Mesenchymal stem cell (in vitro differentiated cells and primary cell): ENCODE data around the gene PLLP.
"Not testable (repeated sequence)": the region's sequence is repeated elsewhere in the genome, so short reads cannot be mapped to it uniquely, and the experiment has no call there.

Source experiments
- DNase-seq: peaks from one replicate; pipeline ENCODE4 v3.0.0-alpha.2; 2013
- H2AFZ ChIP-seq: one replicate; pipeline ENCODE4 v1.6.1; 2013; ENCODE audit warnings: low read depth, mild to moderate bottlenecking, control low read depth, inconsistent platforms, low read length, moderate library complexity
- H2AK5ac ChIP-seq: 2 replicates; pipeline ENCODE4 v1.6.1; 2013; ENCODE audit warnings: low read length, moderate library complexity, mild to moderate bottlenecking, inconsistent platforms; ENCODE audit not compliant: severe bottlenecking
- H2BK120ac ChIP-seq: one replicate; pipeline ENCODE4 v1.6.1; 2013; ENCODE audit warnings: low read depth, mild to moderate bottlenecking, inconsistent platforms, low read length, moderate library complexity
- H2BK12ac ChIP-seq, 2 experiments: one replicate each; pipeline ENCODE4 v1.6.1; 2013; ENCODE audit warnings: inconsistent platforms in 2 of 2, low read length in 2 of 2, mild to moderate bottlenecking in 2 of 2, moderate library complexity in 2 of 2, control low read depth in 1 of 2
- H2BK15ac ChIP-seq: one replicate; pipeline ENCODE4 v1.6.1; 2013; ENCODE audit warnings: mild to moderate bottlenecking, low read depth, inconsistent platforms; ENCODE audit not compliant: poor library complexity, severe bottlenecking
- H2BK5ac ChIP-seq: 2 replicates; pipeline ENCODE4 v1.6.1; 2013; ENCODE audit warnings: low read depth, mild to moderate bottlenecking, low read length, control low read depth, inconsistent platforms; ENCODE audit not compliant: poor library complexity, severe bottlenecking
- H3K14ac ChIP-seq, 2 experiments: one replicate each; pipeline ENCODE4 v1.6.1; 2013; ENCODE audit warnings: inconsistent platforms in 2 of 2, low read length in 2 of 2, control low read depth in 1 of 2, mild to moderate bottlenecking in 1 of 2, moderate library complexity in 1 of 2
- H3K18ac ChIP-seq, 2 experiments: one replicate each; pipeline ENCODE4 v1.6.1; 2013; ENCODE audit warnings: inconsistent platforms in 2 of 2, low read length in 2 of 2, control low read depth in 1 of 2, low read depth in 1 of 2, mild to moderate bottlenecking in 1 of 2
- H3K23ac ChIP-seq, 2 experiments: one replicate each; pipeline ENCODE4 v1.6.1; 2013; ENCODE audit warnings: inconsistent platforms in 2 of 2, low read length in 2 of 2, mild to moderate bottlenecking in 2 of 2, moderate library complexity in 2 of 2, control low read depth in 1 of 2
- H3K27ac ChIP-seq: 2 replicates; pipeline ENCODE4 v1.5.1; 2013; ENCODE audit warnings: mild to moderate bottlenecking, moderate library complexity, low read length, control low read depth, inconsistent platforms; ENCODE audit not compliant: poor library complexity, severe bottlenecking
- H3K27me3 ChIP-seq, 2 experiments: 2 replicates each; pipeline versions ENCODE4 v1.6.1 to v1.7.0; 2013; ENCODE audit warnings: low read length in 2 of 2, mild to moderate bottlenecking in 2 of 2, moderate library complexity in 2 of 2, control low read depth in 1 of 2, inconsistent platforms in 1 of 2; ENCODE audit not compliant: control insufficient read depth in 1 of 2, insufficient read depth in 1 of 2
- H3K36me3 ChIP-seq, 2 experiments: 2 replicates each; pipeline versions ENCODE4 v1.6.1 to v1.7.0; 2013; ENCODE audit warnings: low read length in 2 of 2, control low read depth in 1 of 2, inconsistent platforms in 1 of 2, low read depth in 1 of 2, mild to moderate bottlenecking in 1 of 2; ENCODE audit not compliant: insufficient read depth in 2 of 2, control insufficient read depth in 1 of 2
- H3K4ac ChIP-seq, 2 experiments: one replicate each; pipeline ENCODE4 v1.6.1; 2013; ENCODE audit warnings: inconsistent platforms in 2 of 2, low read length in 2 of 2, mild to moderate bottlenecking in 2 of 2, moderate library complexity in 2 of 2, control low read depth in 1 of 2, low read depth in 1 of 2
- H3K4me1 ChIP-seq: 2 replicates; pipeline ENCODE4 v1.6.1; 2013; ENCODE audit warnings: low read depth, low read length, control low read depth; ENCODE audit not compliant: control insufficient read depth, insufficient read depth
- H3K4me2 ChIP-seq: 2 replicates; pipeline ENCODE4 v1.6.1; 2013; ENCODE audit warnings: low read length, mild to moderate bottlenecking, inconsistent platforms; ENCODE audit not compliant: poor library complexity, severe bottlenecking
- H3K4me3 ChIP-seq, 2 experiments: 2 replicates each; pipeline versions ENCODE4 v1.5.1 to v1.7.0; 2013; ENCODE audit warnings: low read length in 2 of 2, mild to moderate bottlenecking in 2 of 2, control low read depth in 1 of 2, low read depth in 1 of 2; ENCODE audit not compliant: insufficient read depth in 1 of 2
- H3K79me1 ChIP-seq: replicated peaks from 2 replicates; pipeline ENCODE4 v1.6.1; 2013; ENCODE audit warnings: mild to moderate bottlenecking, control low read depth, low read length, inconsistent platforms; ENCODE audit not compliant: poor library complexity, severe bottlenecking
- H3K9ac ChIP-seq: 2 replicates; pipeline ENCODE4 v1.7.0; 2013; ENCODE audit warnings: mild to moderate bottlenecking, low read length, moderate library complexity
- H3K9me3 ChIP-seq: 2 replicates; pipeline ENCODE4 v1.7.0; 2013; ENCODE audit warnings: mild to moderate bottlenecking, low read length; ENCODE audit not compliant: control insufficient read depth
- H4K8ac ChIP-seq: one replicate; pipeline ENCODE4 v1.6.1; 2013; ENCODE audit warnings: inconsistent platforms, mild to moderate bottlenecking, low read length, moderate library complexity
- H4K91ac ChIP-seq: one replicate; pipeline ENCODE4 v1.6.1; 2013; ENCODE audit warnings: mild to moderate bottlenecking, low read length, inconsistent platforms
- WGBS: methylation state at CpG from one replicate; pipeline ENCODE4 v1.1.7; 2013; ENCODE audit warnings: mixed read lengths; 5-methylcytosine and 5-hydroxymethylcytosine counted together

Gene PLLP

DNA sequence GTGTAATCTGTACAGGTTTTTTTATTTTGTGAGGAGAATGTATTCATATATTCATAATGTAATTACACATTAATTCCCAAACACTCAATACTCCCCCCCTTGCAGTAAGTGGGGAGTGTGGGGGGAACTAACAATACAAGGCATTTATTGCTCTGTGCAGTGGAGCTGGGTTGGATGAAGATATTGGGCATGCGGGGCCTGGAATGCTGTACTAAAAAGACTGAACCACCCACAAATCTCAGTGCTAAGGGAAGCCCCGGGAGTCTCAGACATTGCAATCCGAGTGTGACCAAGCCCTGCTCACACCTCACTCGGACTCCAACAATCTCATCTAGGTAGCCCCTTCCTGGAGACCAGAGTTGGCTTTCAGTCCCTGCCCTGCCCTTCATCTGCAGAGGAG lies 6.0 kb downstream of the PLLP start:
- H2AFZ ChIP-seq: no peak overlapping the region
- H2BK15ac ChIP-seq: no peak overlapping the region
- DNase-seq: no peak
- H3K23ac ChIP-seq: no peak overlapping the region
- H3K79me1 ChIP-seq: peaks cover 2% of the 10 kb centered on the region
- no peak overlapping the region for H2BK5ac ChIP-seq
- H3K4me2 ChIP-seq: no peak overlapping the region
- no peak overlapping the region for H3K27ac ChIP-seq
- no peak overlapping the region for H3K18ac ChIP-seq
- no peak overlapping the region for H4K8ac ChIP-seq
- H3K27me3 ChIP-seq: peaks cover 0 to 37% of the 10 kb centered on the region in 2 experiments
- no peak overlapping the region for H4K91ac ChIP-seq
- WGBS: 88% methylated on average over 4 of the region's 4 CpGs
- no peak overlapping the region for H3K14ac ChIP-seq
- no peak overlapping the region for H2BK12ac ChIP-seq
- H2AK5ac ChIP-seq: peak overlapping the region; percentile 84
- no peak overlapping the region for H2BK120ac ChIP-seq
- H3K4ac ChIP-seq: no peak overlapping the region
- H3K36me3 ChIP-seq: no peaks in the 10 kb centered on the region
- no peak overlapping the region for H3K9ac ChIP-seq
- peaks cover 16% of the 10 kb centered on the region for H3K4me1 ChIP-seq
- no peaks in the 10 kb centered on the region for H3K9me3 ChIP-seq
- no peak overlapping the region for H3K4me3 ChIP-seq

DNA sequence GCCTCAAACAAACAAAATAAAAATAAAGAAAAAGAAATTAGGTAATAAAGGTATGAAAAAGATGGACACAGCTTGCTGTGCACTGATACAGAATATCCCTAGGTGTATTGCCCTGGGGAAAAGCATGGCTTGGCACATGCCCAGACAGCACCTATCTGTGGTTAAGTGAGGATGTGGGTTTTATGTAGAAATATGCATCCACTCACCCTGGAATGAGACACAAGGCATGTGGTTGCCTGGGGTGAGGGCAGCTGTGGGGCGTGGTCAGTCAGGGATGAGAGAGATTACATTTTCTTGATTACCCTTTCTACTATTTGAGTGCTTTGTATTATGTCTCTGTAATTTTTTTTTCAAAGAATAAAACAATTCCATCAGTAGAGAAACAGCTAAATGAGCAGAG lies 6.9 kb downstream of the PLLP start:
- peaks cover 2% of the 10 kb centered on the region for H3K79me1 ChIP-seq
- H2BK120ac ChIP-seq: no peak overlapping the region
- H4K8ac ChIP-seq: no peak overlapping the region
- peak overlapping the region; percentile 84 for H3K27ac ChIP-seq
- H4K91ac ChIP-seq: no peak overlapping the region
- H2BK15ac ChIP-seq: no peak overlapping the region
- no peak overlapping the region for H3K4ac ChIP-seq
- no peak overlapping the region for H3K4me2 ChIP-seq
- H3K23ac ChIP-seq: no peak overlapping the region
- H3K4me3 ChIP-seq: no peak overlapping the region
- H2AFZ ChIP-seq: no peak overlapping the region
- H3K27me3 ChIP-seq: peaks cover 0 to 28% of the 10 kb centered on the region in 2 experiments
- no peaks in the 10 kb centered on the region for H3K9me3 ChIP-seq
- peak; percentile 60 for DNase-seq
- H3K36me3 ChIP-seq: no peaks in the 10 kb centered on the region
- peak overlapping the region; percentile 72 for H2AK5ac ChIP-seq
- H3K18ac ChIP-seq: no peak overlapping the region
- H3K4me1 ChIP-seq: peaks cover 11% of the 10 kb centered on the region
- no peak overlapping the region for H3K14ac ChIP-seq
- H3K9ac ChIP-seq: no peak overlapping the region
- H2BK5ac ChIP-seq: no peak overlapping the region
- peak overlapping the region in 1 of 2 experiments; percentile 6 for H2BK12ac ChIP-seq
- no CpG with 5 or more reads among the region's 1 CpG for WGBS

DNA sequence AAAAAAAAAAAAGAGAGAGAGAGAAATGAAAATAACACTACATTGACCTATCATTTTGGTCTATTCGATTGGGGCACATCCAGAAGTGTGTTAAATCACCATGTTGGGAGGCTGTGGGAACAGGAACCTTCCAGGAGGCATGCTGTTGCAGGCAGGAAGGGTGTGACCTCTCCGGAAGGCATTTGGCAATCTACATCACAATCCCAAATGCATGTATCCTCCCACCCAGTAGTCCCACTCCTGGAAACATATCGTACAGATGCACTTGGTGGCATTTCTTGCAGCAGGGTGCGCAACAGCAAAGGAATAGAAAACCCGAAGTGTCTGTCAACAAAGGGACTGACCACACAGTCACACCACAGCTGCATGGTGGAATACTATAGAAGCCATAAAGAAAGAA lies 7.9 kb downstream of the PLLP start:
- no peaks in the 10 kb centered on the region for H3K79me1 ChIP-seq
- H4K91ac ChIP-seq: peak overlapping the region; percentile 70
- no peak overlapping the region for H2BK15ac ChIP-seq
- peak overlapping the region; percentile 73 for H2AK5ac ChIP-seq
- no peak overlapping the region for H3K4me3 ChIP-seq
- H3K18ac ChIP-seq: no peak overlapping the region
- H4K8ac ChIP-seq: peak overlapping the region; percentile 24
- H3K14ac ChIP-seq: no peak overlapping the region
- peak overlapping the region; percentile 84 for H3K27ac ChIP-seq
- no peak overlapping the region for H3K4ac ChIP-seq
- DNase-seq: no peak
- H3K4me2 ChIP-seq: no peak overlapping the region
- WGBS: 92% methylated on average over 4 of the region's 5 CpGs
- H2AFZ ChIP-seq: no peak overlapping the region
- no peak overlapping the region for H3K9ac ChIP-seq
- no peak overlapping the region for H3K23ac ChIP-seq
- peaks cover 0 to 18% of the 10 kb centered on the region in 2 experiments for H3K27me3 ChIP-seq
- no peak overlapping the region for H2BK120ac ChIP-seq
- H3K4me1 ChIP-seq: peaks cover 11% of the 10 kb centered on the region
- no peak overlapping the region for H2BK12ac ChIP-seq
- H2BK5ac ChIP-seq: no peak overlapping the region
- H3K36me3 ChIP-seq: no peaks in the 10 kb centered on the region
- H3K9me3 ChIP-seq: no peaks in the 10 kb centered on the region

DNA sequence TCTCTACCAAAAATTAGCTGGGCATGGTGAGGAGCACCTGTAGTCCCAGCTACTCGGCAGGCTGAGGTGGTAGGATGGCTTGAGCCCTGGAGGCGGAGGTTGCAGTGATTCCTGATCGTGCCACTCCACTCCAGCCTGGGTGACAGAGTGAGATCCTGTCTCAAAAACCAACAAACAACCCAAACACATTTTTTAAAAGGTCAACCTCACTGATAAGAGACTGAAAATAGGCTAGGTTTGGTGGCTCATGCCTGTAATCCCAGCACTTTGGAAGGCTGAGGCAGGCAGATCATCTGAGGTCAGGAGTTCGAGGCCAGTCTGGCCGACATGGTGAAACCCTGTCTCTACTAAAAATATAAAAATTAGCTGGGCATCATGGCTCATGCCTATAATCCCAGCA lies 8.5 kb downstream of the PLLP start:
- H2BK120ac ChIP-seq, H4K8ac ChIP-seq, H3K4me3 ChIP-seq, H3K4ac ChIP-seq, H3K36me3 ChIP-seq, H3K4me2 ChIP-seq, H2BK5ac ChIP-seq, H3K9ac ChIP-seq, DNase-seq, H2BK15ac ChIP-seq, H3K79me1 ChIP-seq, H3K14ac ChIP-seq, H3K23ac ChIP-seq, H3K18ac ChIP-seq, H2AFZ ChIP-seq, H3K27ac ChIP-seq, H3K9me3 ChIP-seq, H4K91ac ChIP-seq, H2BK12ac ChIP-seq: not testable (repeated sequence)
- H3K4me1 ChIP-seq: peaks cover 11% of the 10 kb centered on the region
- H2AK5ac ChIP-seq: peak overlapping the region; percentile 4
- WGBS: 79% methylated on average over 3 of the region's 5 CpGs
- peaks cover 0 to 18% of the 10 kb centered on the region in 2 experiments for H3K27me3 ChIP-seq
